Astrocyte (in vitro differentiated cells and primary cell): Measurements from ENCODE around the gene PPFIBP1. TPM values are rescaled to one million over a fixed set of nuclear protein-coding genes. Genes with fewer than 3 reads are reported as not detected.

Experiments used
- DNase-seq: peaks from one replicate; pipeline ENCODE4 v3.0.0-alpha.2; 2010; ENCODE audit warnings: low read depth
- FAIRE-seq: peaks from 2 replicates; lab custom pipeline; 2011; peaks lifted over from hg19 to GRCh38; lab: Jason Lieb, UNC
- H2AFZ ChIP-seq: 2 replicates; pipeline ENCODE4 v1.6.0; 2012; ENCODE audit warnings: low read depth, low read length, inconsistent platforms
- H3K27ac ChIP-seq: 2 replicates; pipeline ENCODE4 v1.5.1; 2011; ENCODE audit warnings: low read depth, low read length, inconsistent platforms
- H3K27me3 ChIP-seq: 2 replicates; pipeline ENCODE4 v1.6.0; 2011; ENCODE audit warnings: low read length, inconsistent platforms; ENCODE audit not compliant: insufficient read depth
- H3K36me3 ChIP-seq: 2 replicates; pipeline ENCODE4 v1.5.1; 2011; ENCODE audit warnings: low read length, inconsistent platforms; ENCODE audit not compliant: insufficient read depth
- H3K4me1 ChIP-seq: 2 replicates; pipeline ENCODE4 v1.5.1; 2011; ENCODE audit warnings: low read length, inconsistent platforms; ENCODE audit not compliant: insufficient read depth
- H3K4me2 ChIP-seq: 2 replicates; pipeline ENCODE4 v1.6.0; 2012; ENCODE audit warnings: low read length, inconsistent platforms
- H3K4me3 ChIP-seq: 2 replicates; pipeline ENCODE4 v1.5.1; 2011; ENCODE audit warnings: low read depth, mild to moderate bottlenecking, low read length, inconsistent platforms; ENCODE audit not compliant: insufficient read depth
- H3K79me2 ChIP-seq: 2 replicates; pipeline ENCODE4 v1.6.0; 2012; ENCODE audit warnings: mild to moderate bottlenecking, low read length, inconsistent platforms; ENCODE audit not compliant: insufficient read depth
- H3K9ac ChIP-seq: 2 replicates; pipeline ENCODE4 v1.6.0; 2012; ENCODE audit warnings: mild to moderate bottlenecking, low read length, inconsistent platforms
- H3K9me3 ChIP-seq: 2 replicates; pipeline ENCODE4 v1.5.1; 2012; ENCODE audit warnings: low read depth, mild to moderate bottlenecking, low read length, inconsistent platforms; ENCODE audit not compliant: insufficient read depth
- H4K20me1 ChIP-seq: 2 replicates; pipeline ENCODE4 v1.6.0; 2012; ENCODE audit warnings: low read length, inconsistent platforms; ENCODE audit not compliant: insufficient read depth
- H3K27ac Mint-ChIP-seq: one replicate; pipeline ENCODE4 v1.8.0; 2021; ENCODE audit warnings: mild to moderate bottlenecking, mixed read lengths; ENCODE audit not compliant: unreplicated experiment
- H3K27me3 Mint-ChIP-seq: one replicate; pipeline ENCODE4 v1.8.0; 2021; ENCODE audit warnings: low read depth, mixed read lengths; ENCODE audit not compliant: unreplicated experiment
- H3K36me3 Mint-ChIP-seq: one replicate; pipeline ENCODE4 v1.8.0; 2021; ENCODE audit warnings: low read depth, mixed read lengths; ENCODE audit not compliant: unreplicated experiment
- H3K4me1 Mint-ChIP-seq: one replicate; pipeline ENCODE4 v1.8.0; 2021; ENCODE audit warnings: low read depth, mixed read lengths; ENCODE audit not compliant: unreplicated experiment
- H3K4me3 Mint-ChIP-seq: one replicate; pipeline ENCODE4 v1.8.0; 2021; ENCODE audit warnings: mild to moderate bottlenecking, moderate library complexity, mixed read lengths; ENCODE audit not compliant: unreplicated experiment
- H3K9me3 Mint-ChIP-seq: one replicate; pipeline ENCODE4 v1.8.0; 2021; ENCODE audit warnings: mild to moderate bottlenecking, mixed read lengths; ENCODE audit not compliant: unreplicated experiment
- EZH2 ChIP-seq: IDR thresholded peaks from 2 replicates; pipeline ENCODE4 v1.6.1; 2012; ENCODE audit warnings: mild to moderate bottlenecking, low read length, inconsistent platforms; ENCODE audit not compliant: insufficient read depth
- total RNA-seq: library from RNA; stranded (reverse); gene quantifications from 2 replicates; pipeline ENCODE4 v1.2.1, GENCODE V29; 2021
- TF ChIP-seq, protein P1 (sequence below): IDR thresholded peaks from 2 replicates; pipeline ENCODE4 v1.5.1; 2011; ENCODE audit warnings: low read depth, mild to moderate bottlenecking, inconsistent platforms, low read length, moderate library complexity; ENCODE audit not compliant: insufficient read depth

The PPFIBP1 gene
- total RNA-seq, 1 donor from 2014 or later, result 147 TPM

DNA sequence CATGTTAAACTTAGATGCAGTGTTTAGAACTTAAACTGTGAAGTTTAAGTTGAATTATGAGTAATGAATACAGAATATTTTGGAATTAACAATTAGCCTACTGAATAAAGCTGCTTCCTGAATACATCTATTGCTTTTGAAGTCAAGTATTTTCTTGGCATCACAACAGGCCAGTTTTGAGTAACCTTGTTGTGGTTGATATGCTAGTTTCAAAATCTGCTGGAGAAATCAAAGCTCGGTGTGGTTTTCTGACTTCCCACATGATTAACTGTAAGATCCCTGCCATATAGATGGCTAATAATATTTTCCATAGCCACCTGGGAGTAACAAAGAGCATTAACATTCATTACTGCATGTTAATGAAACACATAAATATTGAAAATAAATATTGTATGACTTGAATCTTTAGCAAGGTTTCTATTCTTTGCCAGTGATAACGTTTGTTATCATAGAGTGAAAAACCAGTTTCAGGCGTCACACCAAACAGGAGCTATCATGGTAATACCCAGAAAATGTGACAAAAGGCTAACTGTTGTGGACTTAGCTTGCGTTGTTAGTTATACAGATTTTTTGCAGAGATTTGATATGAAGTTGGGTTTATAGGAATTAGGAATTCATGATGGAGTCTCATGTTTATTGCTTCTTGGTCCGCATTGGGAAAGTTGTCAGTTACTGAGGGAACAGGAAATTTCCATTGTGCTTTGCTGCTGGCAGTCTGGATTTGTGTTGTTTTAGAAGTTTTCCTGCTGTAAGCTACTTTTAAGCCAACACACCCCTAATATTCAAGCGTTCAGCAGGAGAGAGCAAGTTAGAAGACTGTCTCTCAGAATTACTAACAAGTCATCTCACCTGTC is 32.1 kb downstream of the PPFIBP1 start:
- Mint-ChIP-seq H3K9me3 (no peaks in the 10 kb centered on the region), H3K27me3 (no peaks in the 10 kb centered on the region), H3K4me1 (peaks cover 53% of the 10 kb centered on the region), H3K36me3 (peaks cover 2% of the 10 kb centered on the region), H3K4me3 (no peak overlapping the region), H3K27ac (no peak overlapping the region)
- Histone ChIP-seq H3K4me2 (peak overlapping the region; percentile 76), H3K4me3 (no peak overlapping the region), H3K9me3 (no peaks in the 10 kb centered on the region), H3K79me2 (peaks cover 100% of the 10 kb centered on the region), H3K9ac (peak overlapping the region; percentile 3), H2AFZ (no peak overlapping the region), H3K27ac (no peak overlapping the region), H4K20me1 (peaks cover 4% of the 10 kb centered on the region), H3K4me1 (peaks cover 41% of the 10 kb centered on the region), H3K36me3 (no peaks in the 10 kb centered on the region), H3K27me3 (no peaks in the 10 kb centered on the region)
- no peak for TF ChIP-seq EZH2
- TF ChIP-seq, protein P1, sequence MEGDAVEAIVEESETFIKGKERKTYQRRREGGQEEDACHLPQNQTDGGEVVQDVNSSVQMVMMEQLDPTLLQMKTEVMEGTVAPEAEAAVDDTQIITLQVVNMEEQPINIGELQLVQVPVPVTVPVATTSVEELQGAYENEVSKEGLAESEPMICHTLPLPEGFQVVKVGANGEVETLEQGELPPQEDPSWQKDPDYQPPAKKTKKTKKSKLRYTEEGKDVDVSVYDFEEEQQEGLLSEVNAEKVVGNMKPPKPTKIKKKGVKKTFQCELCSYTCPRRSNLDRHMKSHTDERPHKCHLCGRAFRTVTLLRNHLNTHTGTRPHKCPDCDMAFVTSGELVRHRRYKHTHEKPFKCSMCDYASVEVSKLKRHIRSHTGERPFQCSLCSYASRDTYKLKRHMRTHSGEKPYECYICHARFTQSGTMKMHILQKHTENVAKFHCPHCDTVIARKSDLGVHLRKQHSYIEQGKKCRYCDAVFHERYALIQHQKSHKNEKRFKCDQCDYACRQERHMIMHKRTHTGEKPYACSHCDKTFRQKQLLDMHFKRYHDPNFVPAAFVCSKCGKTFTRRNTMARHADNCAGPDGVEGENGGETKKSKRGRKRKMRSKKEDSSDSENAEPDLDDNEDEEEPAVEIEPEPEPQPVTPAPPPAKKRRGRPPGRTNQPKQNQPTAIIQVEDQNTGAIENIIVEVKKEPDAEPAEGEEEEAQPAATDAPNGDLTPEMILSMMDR, result no peak
- FAIRE-seq (peak; percentile 5), DNase-seq (peak; percentile 80)

DNA sequence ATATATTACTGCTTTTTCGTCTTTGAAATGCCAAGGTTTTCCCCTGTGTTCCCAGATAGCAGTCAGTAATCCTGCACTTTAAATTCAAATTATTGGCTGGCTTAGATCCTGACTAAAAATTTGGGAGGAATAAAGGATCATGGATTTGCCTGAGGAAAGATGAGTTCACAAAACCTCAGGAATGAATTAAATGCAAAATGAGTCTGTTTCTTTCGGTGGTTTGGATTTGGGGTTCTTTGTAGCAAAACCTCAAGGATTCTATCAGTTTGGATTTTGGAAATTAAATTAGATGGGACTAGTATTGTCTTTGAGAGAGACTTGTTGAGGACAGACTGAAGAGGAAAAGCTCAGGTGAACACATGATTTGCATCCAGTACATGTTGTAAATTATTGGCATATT is 36.1 kb downstream of the PPFIBP1 start:
- Histone ChIP-seq H3K9me3 (no peaks in the 10 kb centered on the region), H3K9ac (no peak overlapping the region), H2AFZ (no peak overlapping the region), H3K4me2 (peak overlapping the region; percentile 20), H4K20me1 (peaks cover 18% of the 10 kb centered on the region), H3K79me2 (peaks cover 96% of the 10 kb centered on the region), H3K27me3 (no peaks in the 10 kb centered on the region), H3K36me3 (no peaks in the 10 kb centered on the region), H3K4me1 (peaks cover 26% of the 10 kb centered on the region), H3K4me3 (no peak overlapping the region), H3K27ac (no peak overlapping the region)
- DNase-seq (no peak), FAIRE-seq (peak; percentile 49)
- Mint-ChIP-seq H3K27ac (peak overlapping the region; percentile 23), H3K4me1 (peaks cover 38% of the 10 kb centered on the region), H3K36me3 (peaks cover 5% of the 10 kb centered on the region), H3K27me3 (no peaks in the 10 kb centered on the region), H3K4me3 (no peak overlapping the region), H3K9me3 (no peaks in the 10 kb centered on the region)
- TF ChIP-seq, protein P1, result no peak
- TF ChIP-seq EZH2, result no peak
